Tibial nerve (tissue), 4 donors: Measurements from ENCODE around the gene SELENON.

Source experiments
- EP300 ChIP-seq, 2 donors: sonication (generic); formaldehyde crosslinking; IDR thresholded peaks; one replicate each; pipeline ENCODE4 v1.6.1; 2017; ENCODE audit warnings: antibody characterized with exemption in 2 of 2, mild to moderate bottlenecking in 1 of 2
- TF ChIP-seq, protein P1 (sequence below), 5 experiments: fragments of 200-600 bp in 3 of 5; fragments of 450-650 bp in 2 of 5; sonication (generic) in 3 of 5; IDR thresholded peaks; one replicate each; pipeline ENCODE4 v1.5.1; 2016 to 2019; ENCODE audit warnings: antibody characterized with exemption in 5 of 5, mild to moderate bottlenecking in 3 of 5, moderate library complexity in 2 of 5

DNA sequence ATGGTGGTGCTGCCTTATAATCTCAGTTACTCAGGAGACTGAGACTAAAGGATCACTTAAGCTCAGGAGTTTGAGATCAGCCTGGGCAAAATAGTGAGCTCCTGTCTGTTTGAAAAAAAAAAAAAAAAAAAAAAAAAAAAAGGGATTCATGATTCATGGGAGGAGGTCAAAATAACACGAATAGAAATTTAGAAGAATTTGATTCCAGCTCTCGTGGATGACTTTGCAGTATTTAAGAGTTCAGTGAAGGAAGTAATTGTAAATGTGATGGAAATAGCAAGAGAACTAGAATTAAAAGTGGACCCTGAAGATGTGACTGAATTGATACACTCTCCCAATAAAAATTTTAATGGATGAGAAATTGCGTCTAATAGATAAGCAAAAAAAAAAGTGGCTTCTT, 43.5 kb downstream of the SELENON start:
- TF ChIP-seq, protein P1, sequence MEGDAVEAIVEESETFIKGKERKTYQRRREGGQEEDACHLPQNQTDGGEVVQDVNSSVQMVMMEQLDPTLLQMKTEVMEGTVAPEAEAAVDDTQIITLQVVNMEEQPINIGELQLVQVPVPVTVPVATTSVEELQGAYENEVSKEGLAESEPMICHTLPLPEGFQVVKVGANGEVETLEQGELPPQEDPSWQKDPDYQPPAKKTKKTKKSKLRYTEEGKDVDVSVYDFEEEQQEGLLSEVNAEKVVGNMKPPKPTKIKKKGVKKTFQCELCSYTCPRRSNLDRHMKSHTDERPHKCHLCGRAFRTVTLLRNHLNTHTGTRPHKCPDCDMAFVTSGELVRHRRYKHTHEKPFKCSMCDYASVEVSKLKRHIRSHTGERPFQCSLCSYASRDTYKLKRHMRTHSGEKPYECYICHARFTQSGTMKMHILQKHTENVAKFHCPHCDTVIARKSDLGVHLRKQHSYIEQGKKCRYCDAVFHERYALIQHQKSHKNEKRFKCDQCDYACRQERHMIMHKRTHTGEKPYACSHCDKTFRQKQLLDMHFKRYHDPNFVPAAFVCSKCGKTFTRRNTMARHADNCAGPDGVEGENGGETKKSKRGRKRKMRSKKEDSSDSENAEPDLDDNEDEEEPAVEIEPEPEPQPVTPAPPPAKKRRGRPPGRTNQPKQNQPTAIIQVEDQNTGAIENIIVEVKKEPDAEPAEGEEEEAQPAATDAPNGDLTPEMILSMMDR (IDR thresholded peaks at IDR 0.05) = no peak
- no peak for TF ChIP-seq EP300 (IDR thresholded peaks at IDR 0.05)
